Mammary epithelial cell (primary cell): ENCODE results near the gene ITLN1.

Experiments
- CTCF ChIP-seq, 2 donors: IDR thresholded peaks in 1 of 2; conservative IDR thresholded peaks in 1 of 2; 2 replicates each; pipeline ENCODE4 v1.5.1; 2011 to 2012; ENCODE audit warnings: inconsistent platforms in 2 of 2, low read length in 2 of 2, mild to moderate bottlenecking in 2 of 2, control low read depth in 1 of 2, low read depth in 1 of 2; ENCODE audit not compliant: insufficient read depth in 1 of 2; ENCODE audit errors: extremely low read depth in 1 of 2
- EZH2 ChIP-seq: IDR thresholded peaks from 2 replicates; pipeline ENCODE4 v1.6.1; 2012; ENCODE audit warnings: low read length, inconsistent platforms, borderline replicate concordance

- TF ChIP-seq CTCF (conservative IDR thresholded peaks at IDR 0.05 in 1 of 2, IDR thresholded peaks at IDR 0.05 in 1 of 2; ENCODE audit: extremely low read depth in 1 of 2, insufficient read depth in 1 of 2, low read depth in 1 of 2, low read length in 2 of 2) (no peak), EZH2 (no peak)
These were observed 49.2 kb downstream of the ITLN1 start for GRCh38 chr1:160835751-160836150.
